GM21367 (cell line): ENCODE data around the gene PTPN14.

Source experiments
- ATAC-seq: cut with Tn5 transposase; IDR thresholded peaks from one replicate; pipeline ENCODE4 v1.9.1; 2021; ENCODE audit not compliant: unreplicated experiment

The PTPN14 gene

GRCh38 chr1:214377886-214378285 lies 173.5 kb downstream of the PTPN14 start:
- no peak for ATAC-seq

GRCh38 chr1:214377485-214377884 lies 173.9 kb downstream of the PTPN14 start:
- no peak for ATAC-seq

GRCh38 chr1:214372092-214372491 lies 179.3 kb downstream of the PTPN14 start:
- ATAC-seq, result no peak

- ATAC-seq, result no peak
These were observed 180.8 kb downstream of the PTPN14 start for GRCh38 chr1:214370615-214371014.

GRCh38 chr1:214369364-214369763 lies 182.0 kb downstream of the PTPN14 start:
- no peak for ATAC-seq

GRCh38 chr1:214367841-214368240 lies 183.6 kb downstream of the PTPN14 start:
- ATAC-seq, result no peak

- ATAC-seq, result no peak
These were observed 186.6 kb downstream of the PTPN14 start for GRCh38 chr1:214364786-214365295.

- no peak for ATAC-seq
These were observed 187.0 kb downstream of the PTPN14 start for GRCh38 chr1:214364386-214364785.

- no peak for ATAC-seq
These were observed 188.0 kb downstream of the PTPN14 start for GRCh38 chr1:214363386-214363785.

- no peak for ATAC-seq
These were observed 189.1 kb downstream of the PTPN14 start for GRCh38 chr1:214362188-214362882.

- ATAC-seq, result no peak
These were observed 189.8 kb downstream of the PTPN14 start for GRCh38 chr1:214361636-214362035.

GRCh38 chr1:214360525-214361164 lies 190.8 kb downstream of the PTPN14 start:
- ATAC-seq, result no peak

- ATAC-seq, result no peak
These were observed 191.3 kb downstream of the PTPN14 start for GRCh38 chr1:214360116-214360515.

- ATAC-seq, result no peak
These were observed 196.8 kb downstream of the PTPN14 start for GRCh38 chr1:214354440-214355148.

- ATAC-seq, result no peak
These were observed 198.6 kb downstream of the PTPN14 start for GRCh38 chr1:214352838-214353237.

GRCh38 chr1:214351551-214352277 lies 199.7 kb downstream of the PTPN14 start:
- no peak for ATAC-seq

- ATAC-seq, result no peak
These were observed 201.6 kb downstream of the PTPN14 start for GRCh38 chr1:214349781-214350180.

GRCh38 chr1:214349008-214349407 lies 202.4 kb downstream of the PTPN14 start:
- ATAC-seq, result no peak

- no peak for ATAC-seq
These were observed 206.5 kb downstream of the PTPN14 start for GRCh38 chr1:214344897-214345296.

- no peak for ATAC-seq
These were observed 208.9 kb downstream of the PTPN14 start for GRCh38 chr1:214342525-214342924.

GRCh38 chr1:214341932-214342331 lies 209.5 kb downstream of the PTPN14 start:
- ATAC-seq, result no peak
